NCI-H2227 (cell line): ENCODE measurements around the gene AKT1.
"Not testable (repeated sequence)": the region's sequence is repeated elsewhere in the genome, so short reads cannot be mapped to it uniquely, and the experiment has no call there.

ENCODE experiments used
- DNase-seq: peaks from one replicate; lab custom pipeline; 2025; ENCODE audit not compliant: unreplicated experiment; lab: John Stamatoyannopoulos, UW

AKT1 gene

DNA sequence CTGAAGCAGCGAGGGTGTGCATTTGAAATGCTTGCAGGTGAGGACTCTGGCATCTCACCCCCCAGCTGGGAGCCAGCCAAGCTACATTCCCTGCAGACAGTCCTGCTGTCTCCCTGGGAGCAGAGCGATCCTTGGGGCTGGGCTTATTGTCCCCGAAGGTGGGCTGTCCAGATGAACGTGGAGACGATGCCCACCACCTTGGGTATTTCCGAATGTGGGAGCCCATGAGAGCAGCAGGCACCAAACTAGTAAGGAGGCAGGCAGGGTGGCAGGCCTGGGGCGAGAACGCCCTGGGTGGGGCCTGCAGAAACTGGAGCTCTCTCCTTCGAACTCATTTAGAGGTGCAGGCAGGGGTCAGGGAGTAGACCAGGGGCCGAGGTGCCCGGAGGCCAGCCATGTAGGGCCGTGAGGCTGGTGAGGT lies 23.8 kb upstream of the AKT1 start:
- no peak for DNase-seq

- DNase-seq, result no peak
Observed at GRCh38 chr14:104818714-104819161, 23.2 kb upstream of the AKT1 start.

DNA sequence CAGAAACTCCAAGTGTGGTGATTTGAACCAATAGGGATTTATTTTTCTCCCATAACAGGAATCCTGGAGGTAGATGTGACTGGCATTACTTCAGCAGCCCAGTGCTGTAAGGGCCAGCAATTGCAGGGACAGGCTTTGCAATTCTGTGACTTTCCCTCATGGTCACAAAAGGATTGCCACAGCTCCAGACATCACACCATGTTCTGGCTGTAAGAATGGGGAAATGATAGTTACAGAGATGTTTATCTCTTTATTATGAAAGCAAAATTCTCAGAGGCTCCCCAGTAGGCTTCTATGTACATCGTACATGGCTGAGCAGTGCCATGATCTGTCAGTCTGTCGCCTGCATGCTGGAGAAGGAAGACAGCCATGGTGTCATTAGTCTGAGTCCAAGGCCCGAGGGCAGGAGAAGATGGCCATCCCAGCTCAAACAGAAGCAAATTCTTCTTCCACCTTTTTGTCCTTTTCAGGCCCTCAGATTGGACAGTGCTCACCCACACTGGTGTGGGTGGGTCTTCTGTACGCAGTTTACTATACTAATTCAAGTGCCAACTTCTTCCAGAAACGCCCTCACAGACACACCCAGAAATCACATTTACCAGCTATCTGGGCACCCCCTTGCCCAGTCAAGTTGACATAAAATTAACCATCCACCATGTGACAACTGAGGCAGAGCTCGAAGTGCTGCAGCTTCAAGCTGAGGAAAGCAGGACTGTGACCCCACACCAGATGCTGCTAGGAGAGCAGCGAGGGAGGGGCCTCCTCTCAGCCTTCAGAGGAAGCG lies 22.6 kb upstream of the AKT1 start:
- DNase-seq, result no peak

- DNase-seq, result no peak
Observed at GRCh38 chr14:104816616-104816884, 21.0 kb upstream of the AKT1 start.

- not testable (repeated sequence) for DNase-seq
Observed at GRCh38 chr14:104814701-104815100, 19.2 kb upstream of the AKT1 start.

GRCh38 chr14:104813286-104813685 lies 17.7 kb upstream of the AKT1 start:
- DNase-seq, result no peak

- DNase-seq, result no peak
Observed at GRCh38 chr14:104810316-104810715, 14.8 kb upstream of the AKT1 start.

- no peak for DNase-seq
Observed at GRCh38 chr14:104808456-104808855, 12.9 kb upstream of the AKT1 start.

DNA sequence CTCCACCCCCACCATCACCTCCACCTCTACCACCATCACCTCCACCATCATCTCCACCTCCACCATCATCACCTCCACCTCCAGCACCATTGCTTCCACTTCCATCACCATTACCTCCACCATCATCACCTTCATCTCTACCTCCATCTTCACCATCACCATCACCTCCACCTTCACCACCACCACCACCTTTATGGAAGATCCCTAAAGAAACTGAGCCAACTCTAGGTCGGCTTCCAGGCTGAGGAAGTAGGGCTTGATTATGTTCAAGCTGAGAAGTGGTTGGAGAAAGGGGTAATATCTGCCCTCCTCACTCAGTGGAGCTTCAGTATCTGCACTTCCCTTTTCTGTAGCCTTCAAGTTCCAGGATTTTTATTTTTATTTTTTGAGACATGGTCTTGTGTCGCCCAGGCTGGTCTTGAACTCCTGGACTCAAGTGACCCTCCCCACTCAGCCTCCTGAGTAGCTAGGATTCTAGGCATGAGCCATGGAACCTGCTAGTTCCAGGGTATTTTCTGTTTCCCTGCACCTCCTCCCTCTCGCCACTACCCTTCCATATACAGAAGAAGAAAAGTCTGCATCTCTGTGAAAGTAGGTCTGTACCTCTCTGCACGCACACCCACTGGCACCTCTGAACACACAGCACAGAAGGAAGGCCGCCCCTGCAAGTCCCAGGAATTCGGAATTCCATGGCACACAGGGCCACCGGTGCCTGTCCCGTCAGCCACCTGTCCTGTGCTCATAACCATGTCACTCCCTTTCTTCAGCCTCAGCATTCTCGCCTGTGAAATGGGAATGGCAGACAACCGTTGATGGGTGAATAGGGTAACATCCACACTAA lies 11.3 kb upstream of the AKT1 start:
- no peak for DNase-seq

- DNase-seq, result no peak
Observed at GRCh38 chr14:104805941-104806624, 10.5 kb upstream of the AKT1 start.

- no peak for DNase-seq
Observed at GRCh38 chr14:104805326-104805678, 9.8 kb upstream of the AKT1 start.

GRCh38 chr14:104804481-104805325 lies 9.2 kb upstream of the AKT1 start:
- DNase-seq, result no peak

DNA sequence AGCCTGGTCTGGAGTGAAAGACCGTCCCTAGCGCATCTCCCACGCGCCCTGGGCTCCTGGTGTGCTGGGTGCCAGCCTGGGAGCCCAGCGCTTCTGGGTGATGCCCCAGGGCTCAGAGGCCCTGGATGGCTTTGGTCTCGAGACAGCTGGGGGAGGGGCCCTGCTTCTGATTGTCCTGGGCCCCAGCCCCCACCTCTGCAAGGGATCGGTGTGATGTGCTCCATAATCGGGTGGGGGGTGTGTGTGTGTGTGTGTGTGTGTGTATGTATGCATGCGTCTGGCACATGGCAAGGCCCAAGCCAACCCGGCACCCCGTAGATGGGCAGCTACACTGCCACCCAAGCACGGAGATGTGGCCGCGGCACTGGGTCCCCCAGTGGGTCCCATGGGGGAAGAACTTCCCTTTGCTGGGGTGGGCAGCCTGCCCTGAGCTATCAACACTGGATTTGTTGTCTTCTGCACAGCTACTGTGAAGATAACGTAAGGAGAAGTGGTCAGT lies 8.4 kb upstream of the AKT1 start:
- DNase-seq, result no peak

DNA sequence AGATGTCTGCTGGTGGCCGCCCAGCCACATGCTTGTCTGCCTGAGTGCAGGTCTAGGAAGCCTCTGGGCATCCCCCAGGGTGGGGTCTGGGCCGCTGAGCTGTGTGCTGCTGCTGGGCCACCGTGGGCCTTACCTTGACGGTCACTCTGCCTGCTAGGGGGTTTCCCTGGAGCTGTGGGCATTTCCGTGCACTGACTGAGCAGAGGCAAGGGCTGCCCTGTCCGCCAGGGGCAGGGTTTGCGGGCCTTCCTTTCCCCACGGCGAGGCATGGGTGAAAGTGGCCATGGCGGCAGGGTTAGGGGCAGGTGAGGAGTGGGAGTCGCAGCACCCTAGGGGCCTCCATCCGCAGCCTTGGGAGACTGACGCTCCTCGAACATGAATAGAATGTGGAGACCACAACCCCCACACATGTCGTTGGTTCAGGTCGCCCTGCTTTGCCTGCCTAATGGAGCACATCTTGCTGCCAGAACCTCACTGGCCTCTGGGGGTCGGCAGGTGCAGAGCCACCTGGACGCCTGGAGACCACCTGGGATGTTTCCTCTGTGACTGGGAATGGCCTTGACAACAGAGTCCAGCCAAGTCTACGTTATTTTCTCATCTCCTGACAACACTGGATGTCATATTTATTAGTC lies 7.8 kb upstream of the AKT1 start:
- no peak for DNase-seq

- DNase-seq, result no peak
Observed at GRCh38 chr14:104802394-104803184, 7.0 kb upstream of the AKT1 start.

- no peak for DNase-seq
Observed at GRCh38 chr14:104801520-104802393, 6.2 kb upstream of the AKT1 start.

DNA sequence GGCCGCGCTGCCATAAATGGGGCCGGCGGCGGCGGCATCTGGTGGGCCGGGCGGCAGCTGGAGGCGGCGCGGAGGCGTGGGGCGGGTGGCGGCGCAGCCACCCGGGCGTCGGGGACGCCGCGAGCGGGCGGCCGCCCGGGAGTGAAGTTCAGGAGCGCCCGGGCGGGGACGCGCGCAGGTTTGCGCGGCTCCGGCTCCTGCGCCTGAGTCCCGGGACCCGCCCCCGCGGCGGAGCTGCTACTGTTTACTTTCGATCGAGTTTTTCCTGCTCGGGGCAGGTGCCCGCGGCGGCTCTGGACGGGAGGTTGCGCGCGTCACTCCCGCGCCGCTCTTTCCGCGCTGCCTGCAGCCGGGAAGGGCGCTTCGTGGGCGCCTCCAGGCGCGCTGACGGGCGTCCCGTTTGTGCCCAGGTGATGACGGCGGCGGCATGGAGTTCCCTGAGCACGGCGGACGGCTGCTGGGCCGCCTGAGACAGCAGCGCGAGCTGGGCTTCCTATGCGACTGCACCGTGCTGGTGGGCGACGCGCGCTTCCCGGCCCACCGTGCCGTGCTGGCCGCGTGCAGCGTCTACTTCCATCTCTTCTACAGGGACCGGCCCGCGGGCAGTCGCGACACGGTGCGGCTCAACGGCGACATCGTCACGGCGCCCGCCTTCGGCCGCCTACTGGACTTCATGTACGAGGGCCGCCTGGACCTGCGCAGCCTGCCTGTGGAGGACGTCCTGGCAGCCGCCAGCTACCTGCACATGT lies 5.4 kb upstream of the AKT1 start, which contains the start of gene ZBTB42:
ZBTB42 (plus strand) TSS at position 331 of the 749 bp plus-strand sequence; CDS start at position 428, 97 bp downstream.
- peak; percentile 76 for DNase-seq
